K562 (cell line): Measurements from ENCODE around the gene CLDN34. TPM values are rescaled to one million over a fixed set of nuclear protein-coding genes. Genes with fewer than 3 reads are reported as not detected.

Source experiments
- ATAC-seq: fragments of 200-7000 bp; cut with Tn5 transposase; 3 replicates; pipeline ENCODE4 v1.9.1; 2020; ENCODE audit warnings: moderate library complexity
- BruUV-seq: library from RNA; stranded (reverse); fragments of 400-500 nt; replicated peaks from 2 replicates; lab custom pipeline; 2021; lab: Mats Ljungman, UMichigan
- CTCF ChIA-PET: fragments of 300-600 bp; formaldehyde crosslinking; extraction: SDS; loops from one replicate; lab custom pipeline; 2021; ENCODE audit warnings: low intra/inter-chr PET ratio; lab: Yijun Ruan, JAX
- POLR2A ChIA-PET: fragments of 300-600, 350-650 bp; sonication (Branson Sonifier 250); formaldehyde crosslinking; extraction: SDS; loops from one replicate; lab custom pipeline; 2021; ENCODE audit warnings: antibody characterized with exemption, inconsistent platforms; lab: Yijun Ruan, JAX
- DNase-seq, 4 experiments: peaks; one replicate each; pipeline versions ENCODE4 v3.0.0 to v3.0.0-alpha.2; 2011 to 2018; ENCODE audit warnings: low spot score in 3 of 4, mixed read lengths in 3 of 4; ENCODE audit errors: extremely low read depth in 1 of 4
- FAIRE-seq: peaks from 2 replicates; lab custom pipeline; 2011; peaks lifted over from hg19 to GRCh38; lab: Jason Lieb, UNC
- H2AFZ ChIP-seq: 2 replicates; pipeline ENCODE4 v1.6.0; 2011; ENCODE audit warnings: low read depth, low read length, control low read depth, inconsistent platforms
- H3K27ac ChIP-seq: fragments of 200-600 bp; 3 replicates; pipeline ENCODE4 v1.8.0; 2011; ENCODE audit warnings: low read depth, mild to moderate bottlenecking, control low read depth, inconsistent platforms, low read length, moderate library complexity, mixed read lengths; ENCODE audit errors: extremely low read depth
- H3K27me3 ChIP-seq, 2 experiments: fragments of 300-600 bp in 1 of 2; 2 replicates in 1 of 2; 3 replicates in 1 of 2; pipeline versions ENCODE4 v1.6.0 to v1.8.0; 2011; ENCODE audit warnings: inconsistent platforms in 2 of 2, low read length in 2 of 2, mild to moderate bottlenecking in 1 of 2, mixed read lengths in 1 of 2, moderate library complexity in 1 of 2; ENCODE audit not compliant: control insufficient read depth in 2 of 2, insufficient read depth in 2 of 2
- H3K36me3 ChIP-seq: fragments of 300-600 bp; 3 replicates; pipeline ENCODE4 v1.8.0; 2011; ENCODE audit warnings: mild to moderate bottlenecking, low read length, inconsistent platforms; ENCODE audit not compliant: control insufficient read depth, insufficient read depth
- H3K4me1 ChIP-seq, 2 experiments: fragments of 200-600 bp in 1 of 2; replicated peaks in 1 of 2; 2 replicates in 1 of 2; 3 replicates in 1 of 2; pipeline versions ENCODE4 v1.5.1 to v1.8.0; 2011; ENCODE audit warnings: inconsistent platforms in 2 of 2, low read length in 2 of 2, mild to moderate bottlenecking in 1 of 2, mixed read lengths in 1 of 2, moderate library complexity in 1 of 2; ENCODE audit not compliant: control insufficient read depth in 2 of 2, insufficient read depth in 2 of 2
- H3K4me2 ChIP-seq: 2 replicates; pipeline ENCODE4 v1.6.1; 2011; ENCODE audit warnings: low read length, control low read depth, inconsistent platforms, mixed read lengths; ENCODE audit not compliant: insufficient read depth
- H3K4me3 ChIP-seq: fragments of 200-600 bp; sonication (generic), shearing (Covaris generic); 2 replicates; pipeline ENCODE4 v1.5.1; 2016; ENCODE audit warnings: control low read depth, inconsistent platforms
- H3K79me2 ChIP-seq: fragments of 200-600 bp; 3 replicates; pipeline ENCODE4 v1.8.0; 2011; ENCODE audit warnings: low read length, inconsistent platforms; ENCODE audit not compliant: control insufficient read depth, insufficient read depth
- H3K9ac ChIP-seq, 2 experiments: 2 replicates each; pipeline versions ENCODE4 v1.6.0 to v1.6.1; 2011; ENCODE audit warnings: low read depth in 2 of 2, low read length in 2 of 2, control low read depth in 1 of 2, inconsistent platforms in 1 of 2, mild to moderate bottlenecking in 1 of 2, mixed read lengths in 1 of 2; ENCODE audit not compliant: insufficient read depth in 1 of 2
- H3K9me1 ChIP-seq: one replicate; pipeline ENCODE4 v1.6.0; 2011; ENCODE audit warnings: inconsistent platforms, mild to moderate bottlenecking, low read length, moderate library complexity; ENCODE audit not compliant: control insufficient read depth, insufficient read depth
- H3K9me3 ChIP-seq: replicated peaks from 2 replicates; pipeline ENCODE4 v1.5.1; 2011; ENCODE audit warnings: low read depth, low read length, inconsistent platforms; ENCODE audit not compliant: control insufficient read depth, insufficient read depth
- H4K20me1 ChIP-seq: replicated peaks from 2 replicates; pipeline ENCODE4 v1.6.1; 2011; ENCODE audit warnings: low read length, inconsistent platforms, mixed read lengths; ENCODE audit not compliant: control insufficient read depth, insufficient read depth
- ELF2 ChIP-seq: fragments of 250-450 bp; sonication (Bioruptor Pico); IDR thresholded peaks from 2 replicates; pipeline ENCODE4 v1.5.0; 2021; ENCODE audit warnings: mild to moderate bottlenecking
- ID3 ChIP-seq, 2 experiments: fragments of 250-450 bp in 1 of 2; fragments of 450-650 bp in 1 of 2; sonication (Bioruptor Pico) in 1 of 2; IDR thresholded peaks; 2 replicates each; pipeline versions ENCODE4 v1.6.1 to v1.8.0; 2016 to 2021; ENCODE audit warnings: mild to moderate bottlenecking in 2 of 2, moderate library complexity in 2 of 2, missing compliant biosample characterization in 1 of 2, missing genetic modification characterization in 1 of 2
- MBD1 ChIP-seq: fragments of 250-450 bp; sonication (Bioruptor Pico); IDR thresholded peaks from 2 replicates; pipeline ENCODE4 v1.8.0; 2022; ENCODE audit warnings: inconsistent platforms
- PHB ChIP-seq: fragments of 250-450 bp; sonication (Bioruptor Pico); IDR thresholded peaks from 2 replicates; pipeline ENCODE4 v1.5.0; 2021
- ZSCAN29 ChIP-seq: fragments of 450-650 bp; IDR thresholded peaks from 2 replicates; pipeline ENCODE4 v1.6.1; 2017
- WGBS: fragments of 100-300 bp; shearing (Covaris generic); methylation state at CpG from one replicate; pipeline ENCODE4 v1.1.6; 2016; ENCODE audit warnings: low coverage, mixed read lengths; ENCODE audit not compliant: insufficient coverage; ENCODE audit errors: missing lambda C conversion rate; 5-methylcytosine and 5-hydroxymethylcytosine counted together
- in situ Hi-C: fragments of 300-500 bp; cut with MboI; formaldehyde crosslinking; loops from 4 replicates; pipeline ENCODE4 v1.15.0; 2018; ENCODE audit warnings: inconsistent platforms, mixed read lengths
- intact Hi-C: fragments of 100-400 bp; cut with micrococcal nuclease; formaldehyde crosslinking; loops from 2 replicates; pipeline ENCODE4 v1.14.2; 2022
- polyA plus RNA-seq, 8 experiments: library from polyadenylated mRNA; depleted of rRNA in 4 of 8; stranded (reverse) in 5 of 8; unstranded in 3 of 8; fragments of >200 nt; fragmentation: Nextera tagmentation in 2 of 8; fragmentation: Illumina TruSeq in 1 of 8; extraction: Ambion mirVana in 2 of 8; extraction: Trizol in 1 of 8; gene quantifications; 2 replicates each; pipeline versions ENCODE4 v1.2.1 to v1.2.3, GENCODE V29; 2011 to 2014; ENCODE audit warnings: inconsistent platforms in 1 of 8, missing spikeins in 1 of 8
- total RNA-seq, 7 experiments: library from RNA; depleted of rRNA in 6 of 7; stranded (reverse); fragments of >200 nt in 6 of 7; fragmentation: Illumina TruSeq in 2 of 7; extraction: Trizol in 2 of 7; gene quantifications; 2 replicates each; pipeline versions ENCODE4 v1.2.1 to v1.2.3, GENCODE V29; 2011 to 2021; ENCODE audit warnings: low replicate concordance in 1 of 7

Gene CLDN34
- total and polyA plus RNA-seq, 9 of the 15 experiments (the other 6 are each of a cell fraction or from before 2014, with no cell fraction given), result not detected

GRCh38 chrX:9917861-9918260 lies 49.3 kb upstream of the CLDN34 start:
- Histone ChIP-seq H3K4me3 (no peak overlapping the region), H2AFZ (no peak overlapping the region), H3K36me3 (no peaks in the 10 kb centered on the region), H3K9ac (no peak overlapping the region), H3K4me2 (no peak overlapping the region), H3K4me1 (no peaks in the 10 kb centered on the region), H4K20me1 (no peaks in the 10 kb centered on the region; the same call in 1 of the 2 replicates), H3K27ac (no peak overlapping the region), H3K9me3 (no peaks in the 10 kb centered on the region)
- POLR2A ChIA-PET, result no interaction called here
- DNase-seq, result no peak
- in situ Hi-C loops, result no loop called here
- TF ChIP-seq ZSCAN29 (no peak), ID3 (CRISPR knock-in tag; IDR thresholded peaks at IDR 0.05) (no peak), ID3 (tag; IDR thresholded peaks at IDR 0.05) (no peak), MBD1 (CRISPR knock-in tag) (no peak), PHB (no peak), ELF2 (CRISPR knock-in tag) (no peak)
- TF ChIP-seq, all 486 proteins: peak for 0
- Histone ChIP-seq H3K9me1 (peaks cover 2% of the 10 kb centered on the region), H3K79me2 (no peaks in the 10 kb centered on the region), H3K27me3 (peaks cover 0 to 7% of the 10 kb centered on the region in 2 experiments; a peak in 3 of 5 replicates)
- FAIRE-seq (no peak), ATAC-seq (no peak)
- 0% methylated on average over 4 of the region's 5 CpGs for WGBS
- no TSS peak for BruUV-seq
- intact Hi-C loops, result no loop called here
- CTCF ChIA-PET, result no interaction called here
